SK-N-SH (cell line): ENCODE results near the gene BTF3. TPM values are rescaled to one million over a fixed set of nuclear protein-coding genes. Genes with fewer than 3 reads are reported as not detected.

Experiments
- CTCF ChIA-PET: fragments of 300-600, 350-600 bp; formaldehyde crosslinking; extraction: SDS; loops from one replicate; lab custom pipeline; 2021; lab: Yijun Ruan, JAX
- POLR2A ChIA-PET: fragments of 350-600 bp; sonication (Branson Sonifier 250); formaldehyde crosslinking; extraction: SDS; loops from one replicate; lab custom pipeline; 2020; ENCODE audit warnings: antibody characterized with exemption, inconsistent platforms; lab: Yijun Ruan, JAX
- DNase-seq: peaks from one replicate; pipeline ENCODE4 v3.0.0; 2012
- H2AFZ ChIP-seq: fragments of 200-600 bp; sonication (generic); 2 replicates; pipeline ENCODE4 v1.8.1; 2016; ENCODE audit warnings: antibody characterized with exemption, mild to moderate bottlenecking, low read depth
- H3F3A ChIP-seq: fragments of 200-600 bp; sonication (generic); replicated peaks from 2 replicates; pipeline ENCODE3; 2016; ENCODE audit warnings: antibody characterized with exemption, mild to moderate bottlenecking; ENCODE audit not compliant: insufficient read depth
- H3K27ac ChIP-seq, 2 experiments: fragments of 200-500 bp in 1 of 2; fragments of 200-600 bp in 1 of 2; sonication (Bioruptor generic) in 1 of 2; sonication (generic), shearing (Covaris generic) in 1 of 2; 2 replicates each; pipeline versions ENCODE4 v1.5.1 to v1.6.1; 2014 to 2016; ENCODE audit warnings: low read depth in 2 of 2, inconsistent platforms in 1 of 2, low read length in 1 of 2, mild to moderate bottlenecking in 1 of 2, mixed read lengths in 1 of 2
- H3K27me3 ChIP-seq: fragments of 200-600 bp; sonication (generic), shearing (Covaris generic); 2 replicates; pipeline ENCODE4 v1.6.1; 2016; ENCODE audit warnings: mixed run types; ENCODE audit not compliant: insufficient read depth
- H3K36me3 ChIP-seq, 2 experiments: fragments of 200-500 bp in 1 of 2; fragments of 200-600 bp in 1 of 2; sonication (Bioruptor generic) in 1 of 2; sonication (generic) in 1 of 2; replicated peaks in 1 of 2; 2 replicates each; pipeline versions ENCODE3 to v1.5.1; 2014 to 2016; ENCODE audit warnings: low read length in 1 of 2, mild to moderate bottlenecking in 1 of 2; ENCODE audit not compliant: insufficient read depth in 2 of 2, control insufficient read depth in 1 of 2
- H3K4me1 ChIP-seq, 2 experiments: fragments of 200-500 bp in 1 of 2; fragments of 200-600 bp in 1 of 2; sonication (Bioruptor generic) in 1 of 2; sonication (generic), shearing (Covaris generic) in 1 of 2; 2 replicates each; pipeline versions ENCODE4 v1.5.1 to v1.6.1; 2014 to 2016; ENCODE audit warnings: low read depth in 1 of 2, low read length in 1 of 2, mixed run types in 1 of 2; ENCODE audit not compliant: insufficient read depth in 2 of 2, control insufficient read depth in 1 of 2
- H3K4me2 ChIP-seq: fragments of 200-600 bp; sonication (generic), shearing (Covaris generic); 2 replicates; pipeline ENCODE4 v1.6.1; 2017; ENCODE audit warnings: mixed run types
- H3K4me3 ChIP-seq, 2 experiments: fragments of 200-500 bp in 1 of 2; fragments of 200-600 bp in 1 of 2; sonication (Bioruptor generic) in 1 of 2; sonication (generic), shearing (Covaris generic) in 1 of 2; 2 replicates each; pipeline versions ENCODE4 v1.5.1 to v1.8.1; 2014 to 2016; ENCODE audit warnings: low read depth in 2 of 2, inconsistent platforms in 1 of 2, low read length in 1 of 2, mild to moderate bottlenecking in 1 of 2, mixed read lengths in 1 of 2, moderate library complexity in 1 of 2
- H3K79me2 ChIP-seq: fragments of 200-600 bp; sonication (generic); 2 replicates; pipeline ENCODE4 v1.8.1; 2017; ENCODE audit warnings: mild to moderate bottlenecking; ENCODE audit not compliant: insufficient read depth
- H3K9ac ChIP-seq: fragments of 200-600 bp; sonication (generic); 2 replicates; pipeline ENCODE4 v1.6.1; 2017; ENCODE audit warnings: mixed run types
- H3K9me2 ChIP-seq: fragments of 200-600 bp; sonication (generic); 2 replicates; pipeline ENCODE4 v1.6.1; 2017; ENCODE audit warnings: mixed run types
- H3K9me3 ChIP-seq: fragments of 200-600 bp; sonication (generic); 2 replicates; pipeline ENCODE4 v1.6.1; 2017; ENCODE audit warnings: mixed run types, mild to moderate bottlenecking, moderate library complexity
- H4K20me1 ChIP-seq: fragments of 200-600 bp; sonication (generic); 2 replicates; pipeline ENCODE4 v1.6.1; 2017; ENCODE audit warnings: mild to moderate bottlenecking, mixed run types; ENCODE audit not compliant: insufficient read depth
- ELF1 ChIP-seq: IDR thresholded peaks from 2 replicates; pipeline ENCODE4 v1.4.0; 2012
- EP300 ChIP-seq, 2 experiments: IDR thresholded peaks; 2 replicates each; pipeline versions ENCODE4 v1.4.0 to v1.6.1; 2012; ENCODE audit warnings: borderline replicate concordance in 1 of 2, low read depth in 1 of 2, low read length in 1 of 2
- EZH2phosphoT487 ChIP-seq: fragments of 200-600 bp; sonication (generic); IDR thresholded peaks from 2 replicates; pipeline ENCODE4 v1.6.1; 2017; ENCODE audit warnings: low read depth, mixed run types, mild to moderate bottlenecking, antibody characterized with exemption, moderate library complexity, borderline replicate concordance
- FOSL2 ChIP-seq: IDR thresholded peaks from 2 replicates; pipeline ENCODE4 v1.4.0; 2012; ENCODE audit warnings: low read depth, mild to moderate bottlenecking, moderate library complexity, borderline replicate concordance
- FOXJ3 ChIP-seq: sonication (generic); formaldehyde crosslinking; IDR thresholded peaks from 2 replicates; pipeline ENCODE4 v1.5.1; 2020; ENCODE audit warnings: mild to moderate bottlenecking, missing genetic modification reagents
- GABPA ChIP-seq: IDR thresholded peaks from 2 replicates; pipeline ENCODE4 v1.4.0; 2012; ENCODE audit warnings: low read depth, mild to moderate bottlenecking
- IRF3 ChIP-seq: fragments of 150-350 bp; IDR thresholded peaks from 2 replicates; pipeline ENCODE4 v1.6.1; 2016; ENCODE audit warnings: mild to moderate bottlenecking, low read depth, low read length
- MXI1 ChIP-seq: IDR thresholded peaks from 2 replicates; pipeline ENCODE4 v1.6.1; 2012; ENCODE audit warnings: mild to moderate bottlenecking, low read depth, low read length, improper control_type of control experiment
- NFIC ChIP-seq: IDR thresholded peaks from 2 replicates; pipeline ENCODE4 v1.4.0; 2012; ENCODE audit warnings: borderline replicate concordance
- POLR2AphosphoS5 ChIP-seq: IDR thresholded peaks from 2 replicates; pipeline ENCODE4 v1.6.1; 2012; ENCODE audit warnings: low read depth, low read length
- RAD21 ChIP-seq: IDR thresholded peaks from 2 replicates; pipeline ENCODE4 v1.6.1; 2012; ENCODE audit warnings: mild to moderate bottlenecking, low read length
- RFX5 ChIP-seq: IDR thresholded peaks from 2 replicates; pipeline ENCODE4 v1.6.1; 2012; ENCODE audit warnings: mild to moderate bottlenecking, improper control_type of control experiment, low read length
- TAF1 ChIP-seq: IDR thresholded peaks from 2 replicates; pipeline ENCODE4 v1.6.1; 2012; ENCODE audit warnings: low read depth, mild to moderate bottlenecking, low read length, moderate library complexity, borderline replicate concordance
- TCF12 ChIP-seq: IDR thresholded peaks from 2 replicates; pipeline ENCODE4 v1.4.0; 2012
- TEAD4 ChIP-seq: IDR thresholded peaks from 2 replicates; pipeline ENCODE4 v1.4.0; 2012; ENCODE audit warnings: mild to moderate bottlenecking, borderline replicate concordance; ENCODE audit not compliant: insufficient read depth
- USF1 ChIP-seq: IDR thresholded peaks from 2 replicates; pipeline ENCODE4 v1.4.0; 2012; ENCODE audit warnings: low read depth, borderline replicate concordance
- USF2 ChIP-seq: fragments of 150-350 bp; IDR thresholded peaks from 2 replicates; pipeline ENCODE4 v1.6.1; 2017; ENCODE audit warnings: antibody characterized with exemption, low read length, low read depth, borderline replicate concordance
- YY1 ChIP-seq: IDR thresholded peaks from 2 replicates; pipeline ENCODE4 v1.4.0; 2012; ENCODE audit warnings: low read depth, mild to moderate bottlenecking
- WGBS: methylation state at CpG from one replicate; pipeline ENCODE4 v1.1.6; 2017; ENCODE audit warnings: low lambda C conversion rate; 5-methylcytosine and 5-hydroxymethylcytosine counted together
- polyA plus RNA-seq, 3 experiments: library from polyadenylated mRNA; depleted of rRNA; stranded (reverse); fragments of >200 nt; gene quantifications; 2 replicates each; pipeline ENCODE4 v1.2.3, GENCODE V29; 2012

The BTF3 gene
- polyA plus RNA-seq, 1 of the 3 experiments (the other 2 are of a cell fraction), result 492 TPM

GRCh38 chr5:73540192-73540591 lies 42.0 kb downstream of the BTF3 start:
- no peak overlapping the region for H3K9ac ChIP-seq
- no peak overlapping the region for H2AFZ ChIP-seq
- H3K4me1 ChIP-seq, result no peaks in the 10 kb centered on the region
- no peak for DNase-seq
- no peak overlapping the region for H3K4me3 ChIP-seq
- ChIA-PET CTCF (interaction anchor here (7.8 kb wide), 1 partner anchor 16 kb away, joined by 100 read pairs; no protein-coding TSS in a partner anchor), POLR2A (no interaction called here)
- no peaks in the 10 kb centered on the region for H3K27me3 ChIP-seq
- TF ChIP-seq YY1, result no peak
- no peak for TF ChIP-seq FOXJ3 (CRISPR knock-in tag)
- no peak for TF ChIP-seq IRF3
- no peak for TF ChIP-seq TEAD4
- peak; percentile 27; the same call in 1 of the 2 replicates for TF ChIP-seq FOSL2
- no peak for TF ChIP-seq USF2
- TF ChIP-seq TAF1, result no peak
- no peak for TF ChIP-seq MXI1
- H3F3A ChIP-seq, result peaks cover 9% of the 10 kb centered on the region
- no peaks in the 10 kb centered on the region for H3K9me3 ChIP-seq
- H3K36me3 ChIP-seq, result no peaks in the 10 kb centered on the region
- H3K79me2 ChIP-seq, result no peaks in the 10 kb centered on the region
- H3K4me2 ChIP-seq, result 0 out of 2 replicates have a peak overlapping the region, but pooled peaks have one; percentile 37
- no peaks in the 10 kb centered on the region for H4K20me1 ChIP-seq
- 43% methylated on average over 3 of the region's 3 CpGs for WGBS
- H3K27ac ChIP-seq, result no peak overlapping the region
- H3K9me2 ChIP-seq, result no peaks in the 10 kb centered on the region

- no peaks in the 10 kb centered on the region for H3K9me2 ChIP-seq
- no peaks in the 10 kb centered on the region for H3K4me1 ChIP-seq
- H3K4me3 ChIP-seq, result no peak overlapping the region
- no peaks in the 10 kb centered on the region for H3K79me2 ChIP-seq
- H4K20me1 ChIP-seq, result no peaks in the 10 kb centered on the region
- no peak overlapping the region for H3K9ac ChIP-seq
- H3K4me2 ChIP-seq, result no peak overlapping the region
- H3K27me3 ChIP-seq, result no peaks in the 10 kb centered on the region
- peaks cover 9% of the 10 kb centered on the region for H3F3A ChIP-seq
- no peaks in the 10 kb centered on the region for H3K36me3 ChIP-seq
- WGBS, result 55% methylated on average over 4 of the region's 4 CpGs
- DNase-seq, result no peak
- no peak overlapping the region for H3K27ac ChIP-seq
- H2AFZ ChIP-seq, result peak overlapping the region; percentile 63; the same call in 1 of the 2 replicates
- no peak for TF ChIP-seq GABPA
- no peak for TF ChIP-seq TCF12
- no peak for TF ChIP-seq EP300 (IDR thresholded peaks at IDR 0.05; ENCODE audit: borderline replicate concordance in 1 of 2, low read depth in 1 of 2, low read length in 1 of 2)
- no peak for TF ChIP-seq ELF1
- no peak for TF ChIP-seq USF1
- no peak for TF ChIP-seq EZH2phosphoT487
- TF ChIP-seq YY1, result no peak
- TF ChIP-seq RAD21, result no peak
- no peak for TF ChIP-seq RFX5
- no peak for TF ChIP-seq POLR2AphosphoS5
- TF ChIP-seq TAF1, result no peak
- TF ChIP-seq NFIC, result no peak
- H3K9me3 ChIP-seq, result no peaks in the 10 kb centered on the region
- ChIA-PET CTCF (interaction anchor here (0.9 to 1.6 kb wide), 4 partner anchors 11 to 360 kb away, joined by 3 to 5 read pairs (median 3); no protein-coding TSS in a partner anchor), POLR2A (no interaction called here)
Measured at GRCh38 chr5:73542020-73542419, 43.8 kb downstream of the BTF3 start.
